HG03175 (cell line): ENCODE data around the gene CLCF1.
"Not testable (repeated sequence)": the region's sequence is repeated elsewhere in the genome, so short reads cannot be mapped to it uniquely, and the experiment has no call there.

Source experiments
- ATAC-seq: cut with Tn5 transposase; IDR thresholded peaks from one replicate; pipeline ENCODE4 v1.9.1; 2021; ENCODE audit warnings: mild to moderate bottlenecking, moderate library complexity; ENCODE audit not compliant: unreplicated experiment

The CLCF1 gene

GRCh38 chr11:67409261-67409666 lies 35.9 kb upstream of the CLCF1 start:
- peak; percentile 56 for ATAC-seq

- ATAC-seq: no peak
Measured at GRCh38 chr11:67408437-67409200, 35.2 kb upstream of the CLCF1 start.

GRCh38 chr11:67407688-67408163 lies 34.3 kb upstream of the CLCF1 start:
- no peak for ATAC-seq

GRCh38 chr11:67406969-67407687 lies 33.7 kb upstream of the CLCF1 start:
- ATAC-seq: no peak

- ATAC-seq: no peak
Measured at GRCh38 chr11:67406420-67406968, 33.1 kb upstream of the CLCF1 start.

- no peak for ATAC-seq
Measured at GRCh38 chr11:67405688-67406339, 32.4 kb upstream of the CLCF1 start.

GRCh38 chr11:67405196-67405567 lies 31.8 kb upstream of the CLCF1 start:
- ATAC-seq: no peak

- no peak for ATAC-seq
Measured at GRCh38 chr11:67404515-67405195, 31.3 kb upstream of the CLCF1 start.

GRCh38 chr11:67403085-67403484 lies 29.7 kb upstream of the CLCF1 start:
- ATAC-seq: not testable (repeated sequence)

- ATAC-seq: not testable (repeated sequence)
Measured at GRCh38 chr11:67402192-67402839, 28.9 kb upstream of the CLCF1 start.

- peak; percentile 72 for ATAC-seq
Measured at GRCh38 chr11:67401495-67402191, 28.2 kb upstream of the CLCF1 start, which contains the start of gene PPP1CA. PPP1CA (minus strand) TSS chr11:67401858; CDS start chr11:67401782, 76 bp downstream.

GRCh38 chr11:67400942-67401494 lies 27.6 kb upstream of the CLCF1 start:
- peak; percentile 18 for ATAC-seq

- ATAC-seq: no peak
Measured at GRCh38 chr11:67400251-67400941, 27.0 kb upstream of the CLCF1 start.

- ATAC-seq: no peak
Measured at GRCh38 chr11:67398661-67399563, 25.5 kb upstream of the CLCF1 start.

GRCh38 chr11:67397986-67398660 lies 24.7 kb upstream of the CLCF1 start:
- ATAC-seq: no peak

GRCh38 chr11:67397536-67397935 lies 24.1 kb upstream of the CLCF1 start:
- no peak for ATAC-seq
